ENCODE data around the gene RELT.

Gene RELT

DNA sequence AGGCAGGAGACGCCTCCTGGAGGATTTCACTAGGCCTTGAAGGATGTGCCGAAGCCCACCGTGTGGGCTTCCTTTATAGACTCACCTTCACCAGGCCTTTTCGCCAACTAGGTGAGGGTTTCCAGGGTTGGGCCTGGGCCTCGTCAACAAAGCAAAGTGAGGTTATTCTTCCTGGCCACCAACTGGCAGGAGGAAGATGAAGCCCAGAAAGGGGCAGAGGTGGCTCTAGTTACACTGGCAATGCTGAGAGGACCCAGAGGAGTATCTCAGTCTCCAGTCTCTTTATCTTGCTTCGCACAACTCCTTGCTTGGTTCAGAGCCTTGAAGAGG is 404 bp upstream of the RELT start:
- in situ Hi-C loops (cut with MboI; ENCODE audit: low sequenced_read_pairs): no loop called here

DNA sequence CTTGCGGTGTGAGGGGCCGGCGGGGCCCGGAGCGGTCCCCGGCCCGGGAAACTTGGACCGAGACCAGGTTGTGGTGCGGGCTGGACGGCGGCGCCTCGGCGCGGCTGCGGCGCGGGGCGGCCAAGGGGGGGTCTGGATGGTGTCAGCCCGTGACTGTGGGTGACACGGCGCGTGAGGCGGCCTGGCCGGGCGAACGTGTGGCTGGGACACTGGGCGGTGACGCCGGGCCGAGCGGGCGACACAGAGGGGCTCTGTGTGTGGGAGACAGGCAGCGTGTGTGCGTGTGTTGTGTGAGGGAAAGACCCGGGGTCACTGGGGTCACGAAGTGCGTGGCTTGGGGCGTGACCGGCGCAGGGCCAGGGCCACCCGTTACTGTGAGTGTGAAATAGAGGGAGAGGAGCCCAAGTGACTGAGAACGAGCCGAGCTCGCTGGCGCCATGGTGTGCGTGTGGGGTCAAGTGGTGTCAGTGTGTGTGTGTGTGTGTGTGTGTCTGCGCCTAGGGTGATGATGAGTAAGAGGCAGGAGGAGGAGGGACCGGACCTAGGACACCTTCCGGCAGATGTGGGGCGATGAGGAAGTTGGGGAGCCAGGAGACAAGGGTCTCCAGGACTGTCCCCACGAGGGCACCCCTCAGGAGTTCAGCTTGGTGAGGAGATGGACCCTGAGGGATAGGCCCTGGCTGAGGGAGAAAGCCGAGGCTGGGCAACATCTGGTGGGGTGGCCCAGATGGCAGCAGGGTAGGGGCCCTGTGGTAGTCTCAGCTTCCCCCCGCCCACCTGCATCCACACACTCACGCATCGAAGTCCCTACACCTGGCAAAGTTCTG is 817 bp downstream of the RELT start:
- in situ Hi-C loops (cut with MboI; ENCODE audit: low sequenced_read_pairs): no loop called here

DNA sequence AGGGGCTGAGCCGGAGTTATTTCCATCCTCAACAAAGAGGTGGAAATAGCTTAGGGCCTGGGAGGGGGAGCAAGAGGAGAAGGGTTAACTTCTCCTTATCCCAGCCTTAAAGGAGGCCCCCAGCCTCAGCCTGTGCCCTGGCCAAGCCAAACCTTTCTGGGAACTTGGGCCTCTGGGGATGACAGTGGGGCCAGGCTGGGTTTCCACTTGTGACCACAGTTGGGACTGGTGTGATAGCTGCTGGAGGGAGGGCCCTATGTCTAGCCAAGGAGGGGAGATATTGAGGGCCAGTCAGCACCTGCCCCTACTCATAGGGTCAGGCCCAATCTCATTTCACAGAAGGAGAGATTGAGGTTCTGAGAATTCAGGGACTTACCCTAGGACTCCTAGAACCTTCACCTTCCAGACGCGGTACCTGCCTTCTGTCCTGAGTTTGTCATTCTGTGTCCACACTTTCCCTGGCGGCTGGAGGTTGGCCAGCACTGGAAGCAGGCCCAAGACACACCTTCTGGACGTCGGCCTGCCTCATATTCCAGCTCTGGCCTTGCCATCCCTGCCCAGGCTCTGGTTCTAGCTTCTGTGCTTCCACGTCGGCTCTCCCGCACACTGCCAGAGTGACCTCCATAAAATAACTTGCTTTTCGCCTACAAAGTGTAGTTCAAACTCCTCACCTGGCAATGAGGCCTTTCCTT is 3.1 kb downstream of the RELT start:
- in situ Hi-C loops (cut with MboI; ENCODE audit: low sequenced_read_pairs): no loop called here

DNA sequence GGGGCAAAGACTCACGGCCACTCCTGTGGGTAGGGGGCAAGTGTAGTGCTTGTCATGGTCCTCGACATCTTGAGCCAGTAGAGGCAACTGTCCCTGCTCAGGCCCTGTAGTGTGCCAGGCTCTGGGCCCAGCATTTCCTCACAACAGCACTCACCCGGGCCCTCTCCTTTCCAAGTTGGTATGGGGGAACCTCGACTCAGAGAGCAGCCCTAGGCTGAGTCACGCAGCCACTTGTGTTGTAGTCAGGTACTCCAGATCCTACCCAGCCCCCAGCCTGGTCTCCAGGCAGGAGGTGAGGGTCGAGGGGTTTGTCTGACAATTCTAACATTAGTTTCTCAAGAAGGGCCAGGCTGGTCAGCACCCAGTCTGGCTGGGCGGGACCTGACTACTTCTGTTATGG is 4.1 kb downstream of the RELT start:
- in situ Hi-C loops (cut with MboI; ENCODE audit: low sequenced_read_pairs): no loop called here

DNA sequence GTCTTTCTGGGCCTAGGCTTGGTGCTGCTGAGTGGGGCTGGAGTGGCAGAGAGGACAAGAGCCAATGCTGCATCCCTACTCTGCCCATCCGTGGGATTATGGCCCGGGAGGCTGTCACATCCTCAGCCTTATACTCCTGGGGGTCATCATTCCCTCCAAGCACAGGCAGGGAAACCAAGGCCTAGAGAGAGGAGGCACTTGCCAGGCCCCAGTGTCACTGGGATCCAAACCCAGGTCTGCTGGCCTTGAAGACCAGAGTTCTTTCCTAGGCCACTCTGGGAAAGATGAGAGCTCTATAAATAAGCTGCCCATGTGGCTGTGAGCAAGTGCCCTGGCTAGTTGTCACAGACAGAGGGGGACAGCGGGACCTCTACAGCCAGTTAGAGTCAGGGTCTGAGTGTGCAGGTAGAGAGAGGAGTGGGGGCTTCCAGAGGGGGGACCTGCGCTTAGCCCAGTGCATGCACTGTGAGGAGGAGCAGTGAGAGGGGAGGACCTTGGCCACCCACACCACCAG is 4.8 kb downstream of the RELT start:
- in situ Hi-C loops (cut with MboI; ENCODE audit: low sequenced_read_pairs): no loop called here

DNA sequence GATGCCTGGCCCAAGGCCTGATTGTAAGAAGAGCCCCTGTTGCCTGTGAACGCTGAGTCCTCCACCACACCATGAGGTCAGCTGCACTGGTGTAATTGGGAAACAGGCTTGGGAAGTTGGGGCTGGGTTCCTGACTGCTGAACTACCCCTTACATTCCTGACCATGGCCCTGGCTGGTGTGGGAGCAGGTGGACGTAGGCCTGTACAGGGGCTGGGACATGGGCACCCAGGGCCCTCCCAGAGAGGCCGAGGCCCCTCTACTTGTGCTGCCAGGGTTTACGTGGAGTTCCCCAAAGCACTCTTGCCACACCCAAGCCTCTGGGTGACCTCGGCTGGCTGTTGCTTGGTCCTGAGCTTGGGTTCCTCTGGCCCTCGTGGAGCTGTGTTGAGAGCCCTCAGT is 5.4 kb downstream of the RELT start:
- in situ Hi-C loops (cut with MboI; ENCODE audit: low sequenced_read_pairs): no loop called here

DNA sequence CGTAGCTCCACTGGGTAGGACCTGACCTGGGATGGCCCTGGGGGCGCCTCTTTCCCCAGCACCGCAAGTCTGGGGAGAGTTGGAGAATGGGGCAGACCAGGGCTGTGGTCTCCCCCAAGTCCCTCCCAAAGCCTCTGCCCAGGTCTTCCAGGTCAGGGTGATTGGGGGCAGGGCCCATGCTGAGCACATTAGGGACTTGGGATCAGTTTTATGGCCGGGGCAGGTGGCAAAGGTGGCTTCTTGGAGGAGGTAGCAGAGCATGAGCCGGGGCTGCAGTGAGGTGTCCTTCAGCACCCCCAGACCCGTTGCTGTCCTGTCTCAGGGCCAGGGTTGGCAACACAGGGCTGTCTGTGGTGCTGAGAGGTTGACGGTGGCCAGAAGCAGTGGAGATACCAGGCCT is 6.0 kb downstream of the RELT start:
- in situ Hi-C loops (cut with MboI; ENCODE audit: low sequenced_read_pairs): no loop called here

DNA sequence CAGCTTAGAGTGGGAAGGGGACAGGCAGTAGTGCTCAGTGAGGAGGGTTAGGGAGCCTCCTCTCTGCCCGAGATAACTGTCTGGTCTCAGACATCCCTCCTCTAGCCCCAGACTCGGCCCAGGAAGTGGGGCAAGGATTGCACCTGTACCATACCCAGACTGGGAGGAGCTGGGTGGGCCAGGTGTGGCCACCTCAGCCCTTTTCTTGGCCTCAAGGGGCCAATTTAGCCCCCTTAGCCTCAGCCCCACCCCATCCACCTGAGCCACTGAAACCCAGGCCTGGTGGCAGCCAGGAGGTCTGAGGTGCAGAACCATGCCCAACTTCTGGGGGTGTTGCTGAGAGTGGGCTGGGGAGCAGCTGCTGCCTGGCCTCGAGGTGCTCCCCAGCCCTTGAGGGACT is 6.5 kb downstream of the RELT start:
- in situ Hi-C loops (cut with MboI; ENCODE audit: low sequenced_read_pairs): no loop called here

DNA sequence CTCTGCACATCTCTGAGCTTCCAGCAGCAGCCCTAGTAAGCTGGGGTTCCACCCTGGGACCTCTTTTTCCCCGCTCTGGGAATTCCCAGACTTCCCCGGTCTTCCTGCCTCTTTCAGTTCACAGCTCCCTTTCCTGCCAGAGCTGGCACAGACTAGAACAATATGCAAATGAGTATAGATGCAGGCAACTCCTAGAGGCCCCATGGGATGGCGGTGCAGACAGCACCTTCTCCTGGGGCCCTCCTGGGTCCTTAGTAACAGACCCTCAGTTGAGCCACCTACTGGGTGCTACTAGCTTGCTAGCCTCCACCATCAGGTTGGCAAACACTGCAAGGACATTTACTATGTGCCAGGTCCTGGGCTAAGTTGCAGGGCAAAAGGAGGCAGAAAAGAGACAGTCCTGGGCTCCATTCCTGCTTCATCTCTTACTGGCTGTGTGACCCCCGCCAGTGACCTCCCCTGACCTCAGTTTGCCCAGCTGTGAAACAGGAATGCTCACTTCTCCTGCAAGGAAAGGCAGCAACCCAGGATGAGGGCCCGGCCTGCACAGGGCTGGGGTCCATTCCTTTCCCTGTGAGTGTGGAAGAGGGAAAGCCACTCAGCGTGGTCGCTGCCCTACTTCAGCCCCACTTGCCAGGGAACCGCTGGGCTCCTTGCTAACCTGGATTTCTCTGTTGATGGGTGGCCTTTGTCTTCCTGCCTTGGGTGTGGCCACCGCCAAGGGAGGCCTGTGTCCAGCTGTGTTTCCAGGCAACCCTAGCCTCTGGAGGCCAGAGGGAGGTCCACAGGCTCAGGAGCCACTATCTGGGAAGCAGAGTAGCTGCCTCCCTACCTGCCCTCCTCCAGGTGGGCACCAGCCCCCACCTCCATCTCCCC is 7.3 kb downstream of the RELT start:
- in situ Hi-C loops (cut with MboI; ENCODE audit: low sequenced_read_pairs): no loop called here

DNA sequence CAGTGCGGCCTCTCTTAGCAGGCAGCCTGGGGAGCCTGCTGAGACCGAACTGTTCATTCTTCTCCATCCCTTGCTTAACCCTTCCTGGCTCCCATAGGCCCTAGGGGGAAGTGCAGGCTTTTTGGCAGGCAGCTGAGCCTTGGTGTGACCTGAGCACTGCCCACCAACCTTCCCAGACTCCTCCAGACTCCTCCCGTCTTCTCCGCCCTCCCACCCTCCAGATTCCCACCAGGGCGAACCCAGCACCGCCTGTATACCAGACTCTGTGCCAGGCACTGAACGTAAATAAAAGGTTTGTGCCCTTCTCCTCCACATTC is 7.9 kb downstream of the RELT start:
- in situ Hi-C loops (cut with MboI; ENCODE audit: low sequenced_read_pairs): no loop called here

DNA sequence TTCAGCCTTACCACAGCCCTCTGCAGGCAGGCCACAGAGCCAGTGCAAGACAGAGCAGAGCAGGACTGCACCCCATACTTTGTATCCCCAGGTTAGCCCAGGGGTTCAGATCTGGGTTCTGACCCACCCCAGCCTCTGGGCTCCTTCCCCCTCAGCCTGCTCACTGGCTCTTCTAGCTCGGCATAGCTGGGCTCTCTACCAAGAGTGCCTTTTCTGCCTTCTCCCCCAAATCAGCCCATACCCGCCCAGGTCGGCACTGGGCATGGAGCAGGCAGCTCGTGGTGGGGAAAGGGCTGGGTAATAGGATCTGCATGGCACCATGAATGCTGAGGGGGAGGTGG is 8.3 kb downstream of the RELT start:
- in situ Hi-C loops (cut with MboI; ENCODE audit: low sequenced_read_pairs): no loop called here

DNA sequence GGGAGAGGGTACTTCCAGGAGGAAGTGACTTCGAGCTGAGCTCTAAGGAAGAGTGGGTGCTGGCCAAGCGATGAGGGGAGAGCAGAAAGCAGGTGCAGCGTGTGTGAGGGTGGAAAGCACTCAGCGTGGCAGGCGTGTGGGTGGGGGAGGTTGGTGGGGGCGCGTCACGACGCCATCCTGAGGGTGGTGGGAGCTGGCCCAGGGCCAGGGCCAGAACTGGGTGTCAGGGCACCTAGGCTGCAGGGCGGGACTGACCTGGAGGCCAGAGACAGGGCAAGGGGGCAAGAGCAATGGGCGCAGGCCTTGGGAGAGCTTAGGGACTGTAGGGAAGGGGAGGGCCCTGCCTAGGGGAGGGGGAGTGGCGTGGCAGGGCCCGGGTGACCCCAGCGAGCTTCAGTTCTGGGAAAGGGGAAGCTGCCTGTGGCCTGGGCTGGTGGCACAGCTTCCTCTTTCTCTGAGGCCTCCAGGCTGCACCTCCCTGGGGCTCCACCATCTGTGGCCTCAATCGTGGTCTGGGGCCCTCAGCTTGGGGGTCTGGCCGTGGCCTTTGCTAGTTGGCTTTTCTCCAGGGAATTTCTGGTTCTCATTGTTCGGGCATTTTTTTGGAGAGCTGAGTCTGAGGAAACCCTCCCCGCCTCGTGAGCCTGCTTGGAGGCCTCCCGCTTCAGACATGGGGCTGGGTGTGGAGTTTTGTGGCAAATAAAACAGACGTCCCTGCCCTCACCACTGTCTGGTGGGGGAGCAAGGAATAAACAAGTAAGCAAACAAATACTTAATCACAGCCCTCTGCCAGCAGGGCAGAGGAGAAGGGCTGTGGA is 8.9 kb downstream of the RELT start:
- in situ Hi-C loops (cut with MboI; ENCODE audit: low sequenced_read_pairs): no loop called here

DNA sequence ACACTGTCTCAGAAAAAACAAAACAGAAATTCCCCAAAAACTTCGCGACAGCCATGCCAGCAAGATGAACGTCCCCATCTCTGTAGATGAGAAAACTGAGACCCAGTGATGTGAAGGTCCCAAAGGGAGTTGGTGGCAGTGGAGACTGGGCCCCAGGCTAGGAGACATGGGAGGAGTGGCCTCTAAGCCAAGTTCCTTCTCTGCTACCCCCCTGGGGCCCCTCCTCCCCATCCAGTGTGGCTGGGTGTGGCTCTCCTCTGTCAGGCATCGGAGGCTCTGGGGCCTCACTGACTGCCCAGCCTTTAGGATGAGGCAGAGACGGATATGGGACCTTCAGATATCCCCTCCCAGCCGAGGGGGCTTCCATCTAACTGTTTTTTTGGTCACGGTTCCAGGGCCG is 9.8 kb downstream of the RELT start:
- in situ Hi-C loops (cut with MboI; ENCODE audit: low sequenced_read_pairs): no loop called here

DNA sequence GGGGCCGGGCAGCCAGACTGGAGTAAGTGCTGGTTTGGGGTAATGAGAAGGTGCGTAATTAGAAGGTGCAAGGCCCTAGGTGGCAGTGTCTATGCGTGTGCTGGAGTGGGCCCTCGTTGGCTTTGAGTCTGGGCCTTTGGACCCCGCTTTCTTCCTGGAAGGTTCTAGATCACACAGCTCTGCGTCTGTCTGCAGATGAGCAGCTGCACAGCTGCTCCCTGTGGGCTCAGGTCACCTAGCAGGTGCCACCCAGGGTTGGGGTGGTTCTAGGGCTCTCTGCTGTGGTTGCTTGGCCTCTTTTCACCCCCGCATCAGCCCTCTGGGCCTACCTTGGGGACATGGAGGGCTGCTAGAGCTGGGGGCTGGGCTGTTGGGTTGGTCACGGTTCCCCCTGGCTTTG is 10.3 kb downstream of the RELT start:
- in situ Hi-C loops (cut with MboI; ENCODE audit: low sequenced_read_pairs): no loop called here

DNA sequence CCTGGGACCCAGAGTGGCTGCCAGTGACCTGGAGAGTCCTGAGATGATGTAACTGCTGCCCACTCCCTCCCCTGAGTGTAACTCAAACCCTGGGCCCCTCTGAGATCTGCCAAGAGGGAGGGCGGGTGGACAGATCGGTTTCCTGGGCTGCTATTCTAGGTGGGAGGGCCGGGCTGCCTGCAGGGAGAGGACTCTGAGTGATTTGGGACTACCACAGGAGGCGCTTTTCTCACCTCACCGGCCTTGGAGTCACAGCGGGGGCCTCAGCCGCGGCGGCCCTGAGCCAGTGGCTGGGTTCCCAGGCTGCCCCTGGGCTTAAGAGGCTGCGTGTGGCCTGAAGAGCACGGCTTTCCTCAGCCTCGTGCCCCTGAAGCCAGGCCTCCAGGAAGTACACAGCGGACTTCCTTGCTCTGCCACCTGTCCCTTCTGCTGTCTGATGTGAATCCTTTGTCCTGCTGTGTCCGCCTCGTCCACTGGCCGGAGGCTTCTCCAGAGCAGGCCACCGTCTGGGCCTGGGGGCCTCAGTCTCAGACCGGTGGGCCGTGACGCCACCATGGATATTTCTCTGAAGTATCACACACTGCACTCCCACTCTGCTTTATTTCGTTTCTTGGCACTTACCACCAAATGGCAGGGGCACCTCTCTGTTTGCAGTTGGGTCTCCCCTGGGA is 11.5 kb downstream of the RELT start:
- in situ Hi-C loops (cut with MboI; ENCODE audit: low sequenced_read_pairs): no loop called here

DNA sequence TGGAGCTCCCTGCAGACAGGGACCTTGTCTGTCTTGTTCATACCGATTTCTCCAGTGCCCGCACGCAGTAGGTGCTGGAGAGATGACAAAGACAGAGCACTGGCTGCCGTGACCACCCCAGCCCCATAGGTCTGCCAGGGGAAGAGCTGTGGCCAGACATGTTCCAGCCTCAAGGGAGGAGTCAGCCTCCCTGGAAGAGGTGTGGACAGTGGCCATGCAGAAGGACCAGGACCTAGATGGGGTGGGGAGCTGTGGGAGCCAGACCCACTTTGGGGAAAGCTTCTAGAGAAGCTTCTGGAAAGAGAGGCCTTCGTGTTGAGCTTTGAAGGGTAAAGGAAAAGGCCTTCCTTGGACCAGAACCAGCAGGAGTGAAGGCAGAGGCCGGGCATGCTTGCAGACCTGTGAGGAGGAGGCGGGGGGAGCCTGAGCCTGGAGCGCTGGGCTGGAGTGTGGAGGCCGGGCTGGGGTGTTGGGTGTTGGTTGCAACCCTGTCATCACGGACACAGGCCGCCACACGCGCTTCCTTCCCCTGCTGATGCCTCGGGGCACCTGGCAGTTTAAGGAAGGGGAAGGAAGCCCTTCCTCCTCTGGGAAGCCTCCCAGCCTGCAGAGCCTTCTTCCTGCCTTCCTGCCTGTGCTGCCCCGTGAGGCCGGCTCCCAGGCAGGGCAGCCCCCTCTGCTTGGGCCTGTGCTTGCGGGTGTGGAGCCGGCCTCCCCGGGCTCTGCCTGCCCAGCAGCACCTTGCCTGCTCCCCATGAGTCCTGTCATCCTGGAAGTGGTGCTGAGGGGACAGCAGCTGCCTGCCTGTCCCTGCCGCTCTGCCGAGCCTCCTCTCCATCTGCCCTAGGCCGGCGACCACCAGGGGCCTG is 12.3 kb downstream of the RELT start:
- in situ Hi-C loops (cut with MboI; ENCODE audit: low sequenced_read_pairs): no loop called here

DNA sequence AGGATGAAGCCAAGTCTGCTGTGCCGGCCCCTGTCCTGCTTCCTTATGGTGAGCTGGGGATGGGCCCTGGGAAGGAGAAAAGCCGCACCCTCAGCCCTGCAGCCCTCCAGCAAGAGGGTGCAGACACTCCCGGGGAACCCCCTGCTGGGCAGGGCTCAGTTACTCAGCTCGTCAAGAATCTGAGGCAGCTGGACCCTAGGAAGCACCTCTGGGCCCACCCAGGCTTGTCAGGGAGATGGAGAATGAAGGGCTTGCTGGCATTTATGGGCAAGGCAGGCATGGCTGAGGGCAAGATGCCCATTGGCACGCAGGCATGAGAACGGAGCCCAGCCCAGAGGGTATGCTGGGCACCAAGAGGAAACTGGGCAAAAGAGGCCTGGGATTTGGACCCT is 12.9 kb downstream of the RELT start:
- in situ Hi-C loops (cut with MboI; ENCODE audit: low sequenced_read_pairs): no loop called here

DNA sequence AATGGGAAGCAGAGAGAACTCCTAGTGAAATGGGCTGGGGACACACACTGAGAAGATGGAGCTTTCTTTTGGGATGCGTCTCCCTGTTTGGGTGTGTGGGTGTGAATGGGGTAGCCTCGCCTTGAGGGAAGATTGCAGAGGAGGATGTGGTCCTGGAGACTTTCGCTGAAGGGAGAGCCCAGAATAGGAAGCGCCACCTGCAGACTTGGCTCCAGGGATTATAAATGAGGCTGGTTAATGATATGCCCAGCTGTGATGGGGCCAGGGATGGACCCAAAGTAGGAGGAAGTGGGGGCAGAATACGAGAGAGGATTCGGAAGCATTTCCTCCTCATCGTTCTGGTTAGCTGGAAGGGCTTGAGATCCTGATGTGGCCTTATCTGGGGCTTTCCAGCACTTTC is 13.7 kb downstream of the RELT start:
- in situ Hi-C loops (cut with MboI; ENCODE audit: low sequenced_read_pairs): no loop called here
